HG02763 (cell line): ENCODE results near the gene TRIP6.

ENCODE experiments used
- ATAC-seq: cut with Tn5 transposase; IDR thresholded peaks from one replicate; pipeline ENCODE4 v1.9.1; 2021; ENCODE audit warnings: mild to moderate bottlenecking, moderate library complexity; ENCODE audit not compliant: unreplicated experiment

TRIP6 gene

GRCh38 chr7:100867040-100867775 is at the start of gene TRIP6:
Gene TRIP6 (plus strand): TSS chr7:100867387. CDS start chr7:100867498, 111 bp downstream.
- ATAC-seq, result no peak

- ATAC-seq, result no peak
Measured at GRCh38 chr7:100818366-100818765, 48.8 kb upstream of the TRIP6 start.

- ATAC-seq, result no peak
Measured at GRCh38 chr7:100818825-100819224, 48.4 kb upstream of the TRIP6 start.

GRCh38 chr7:100819586-100819985 is 47.6 kb upstream of the TRIP6 start:
- ATAC-seq, result no peak

- no peak for ATAC-seq
Measured at GRCh38 chr7:100822236-100823139, 44.7 kb upstream of the TRIP6 start.

- no peak for ATAC-seq
Measured at GRCh38 chr7:100823140-100823525, 44.1 kb upstream of the TRIP6 start.

- ATAC-seq, result no peak
Measured at GRCh38 chr7:100823534-100823933, 43.7 kb upstream of the TRIP6 start.

- ATAC-seq, result no peak
Measured at GRCh38 chr7:100824499-100825214, 42.5 kb upstream of the TRIP6 start.

GRCh38 chr7:100825215-100825671 is 41.9 kb upstream of the TRIP6 start:
- no peak for ATAC-seq

GRCh38 chr7:100825751-100826513 is 41.3 kb upstream of the TRIP6 start:
- no peak for ATAC-seq

GRCh38 chr7:100826514-100827329 is 40.5 kb upstream of the TRIP6 start:
- ATAC-seq, result no peak

- ATAC-seq, result no peak
Measured at GRCh38 chr7:100827330-100828226, 39.6 kb upstream of the TRIP6 start, which contains the start of gene EPHB4. Gene EPHB4 (minus strand): TSS chr7:100827523. CDS start chr7:100827030, 493 bp downstream.

- ATAC-seq, result no peak
Measured at GRCh38 chr7:100829150-100829716, 38.0 kb upstream of the TRIP6 start.

GRCh38 chr7:100830396-100830795 is 36.8 kb upstream of the TRIP6 start:
- ATAC-seq, result no peak

- ATAC-seq, result no peak
Measured at GRCh38 chr7:100832281-100832633, 34.9 kb upstream of the TRIP6 start.

- ATAC-seq, result no peak
Measured at GRCh38 chr7:100835903-100836811, 31.0 kb upstream of the TRIP6 start.

- no peak for ATAC-seq
Measured at GRCh38 chr7:100836812-100837098, 30.4 kb upstream of the TRIP6 start.
